ENCODE measurements around the gene CNTN1.
"Not testable (repeated sequence)": the region's sequence is repeated elsewhere in the genome, so short reads cannot be mapped to it uniquely, and the experiment has no call there.

The CNTN1 gene

GRCh38 chr12:41032386-41032785, 340.1 kb downstream of the CNTN1 start:
- DNase-seq (ENCODE audit: low read depth in 2 of 2): no peak

- no peak for DNase-seq (ENCODE audit: low read depth in 2 of 2)
These were observed 342.4 kb downstream of the CNTN1 start for GRCh38 chr12:41034686-41035085.

GRCh38 chr12:41039461-41039860, 347.2 kb downstream of the CNTN1 start:
- no peak for DNase-seq (ENCODE audit: low read depth in 2 of 2)

- no peak for DNase-seq (ENCODE audit: low read depth in 2 of 2)
These were observed 353.3 kb downstream of the CNTN1 start for GRCh38 chr12:41045509-41045908.

- no peak for DNase-seq (ENCODE audit: low read depth in 2 of 2)
These were observed 356.8 kb downstream of the CNTN1 start for GRCh38 chr12:41049033-41049432.

GRCh38 chr12:41051954-41052353, 359.7 kb downstream of the CNTN1 start:
- no peak for DNase-seq (ENCODE audit: low read depth in 2 of 2)

- DNase-seq (ENCODE audit: low read depth in 2 of 2): no peak
These were observed 360.2 kb downstream of the CNTN1 start for GRCh38 chr12:41052441-41052840.

- no peak for DNase-seq (ENCODE audit: low read depth in 2 of 2)
These were observed 360.8 kb downstream of the CNTN1 start for GRCh38 chr12:41053046-41053445.

GRCh38 chr12:41055875-41056577, 363.8 kb downstream of the CNTN1 start:
- no peak for DNase-seq (ENCODE audit: low read depth in 2 of 2)

- DNase-seq (ENCODE audit: low read depth in 2 of 2): no peak
These were observed 366.0 kb downstream of the CNTN1 start for GRCh38 chr12:41058266-41058665.

GRCh38 chr12:41061192-41061591, 369.0 kb downstream of the CNTN1 start:
- no peak for DNase-seq (ENCODE audit: low read depth in 2 of 2)

- DNase-seq (ENCODE audit: low read depth in 2 of 2): no peak
These were observed 372.2 kb downstream of the CNTN1 start for GRCh38 chr12:41064411-41064810.

GRCh38 chr12:41067941-41068645, 375.9 kb downstream of the CNTN1 start:
- DNase-seq (ENCODE audit: low read depth in 2 of 2): no peak

GRCh38 chr12:41073633-41074472, 381.6 kb downstream of the CNTN1 start:
- no peak for DNase-seq (ENCODE audit: low read depth in 2 of 2)

- no peak for DNase-seq (ENCODE audit: low read depth in 2 of 2)
These were observed 382.2 kb downstream of the CNTN1 start for GRCh38 chr12:41074473-41074769.

- DNase-seq (ENCODE audit: low read depth in 2 of 2): no peak
These were observed 383.9 kb downstream of the CNTN1 start for GRCh38 chr12:41076114-41076513.

GRCh38 chr12:41081241-41081640, 389.0 kb downstream of the CNTN1 start:
- DNase-seq (ENCODE audit: low read depth in 2 of 2): not testable (repeated sequence)

- DNase-seq (ENCODE audit: low read depth in 2 of 2): no peak
These were observed 397.2 kb downstream of the CNTN1 start for GRCh38 chr12:41089438-41089837.

- no peak for DNase-seq (ENCODE audit: low read depth in 2 of 2)
These were observed 399.9 kb downstream of the CNTN1 start for GRCh38 chr12:41092115-41092514.

GRCh38 chr12:41096797-41097196, 404.6 kb downstream of the CNTN1 start:
- no peak for DNase-seq (ENCODE audit: low read depth in 2 of 2)

- DNase-seq (ENCODE audit: low read depth in 2 of 2): no peak
These were observed 408.3 kb downstream of the CNTN1 start for GRCh38 chr12:41100572-41100971.

- no peak for DNase-seq (ENCODE audit: low read depth in 2 of 2)
These were observed 409.6 kb downstream of the CNTN1 start for GRCh38 chr12:41101806-41102205.

GRCh38 chr12:41103614-41104013, 411.4 kb downstream of the CNTN1 start:
- DNase-seq (ENCODE audit: low read depth in 2 of 2): no peak

Measured in stimulated activated CD8-positive, alpha-beta memory T cell treated with anti-CD3 and anti-CD28 coated beads, Interleukin-7, amount 100 ng/mL, for 4 hours (primary cell).